K562 treated with DMSO at 1 percent for 12 hours (cell line): ENCODE data around the gene EIF4A2. TPM values are rescaled to one million over a fixed set of nuclear protein-coding genes. Genes with fewer than 3 reads are reported as not detected.

Experiments used
- total RNA-seq: library from RNA; unstranded; fragments of 300-600 nt; gene quantifications from 2 replicates; pipeline ENCODE4 v1.2.3, GENCODE V29; 2022; ENCODE audit not compliant: insufficient read depth

EIF4A2 gene
- total RNA-seq = 136 and 219 TPM in 2 replicates

DNA sequence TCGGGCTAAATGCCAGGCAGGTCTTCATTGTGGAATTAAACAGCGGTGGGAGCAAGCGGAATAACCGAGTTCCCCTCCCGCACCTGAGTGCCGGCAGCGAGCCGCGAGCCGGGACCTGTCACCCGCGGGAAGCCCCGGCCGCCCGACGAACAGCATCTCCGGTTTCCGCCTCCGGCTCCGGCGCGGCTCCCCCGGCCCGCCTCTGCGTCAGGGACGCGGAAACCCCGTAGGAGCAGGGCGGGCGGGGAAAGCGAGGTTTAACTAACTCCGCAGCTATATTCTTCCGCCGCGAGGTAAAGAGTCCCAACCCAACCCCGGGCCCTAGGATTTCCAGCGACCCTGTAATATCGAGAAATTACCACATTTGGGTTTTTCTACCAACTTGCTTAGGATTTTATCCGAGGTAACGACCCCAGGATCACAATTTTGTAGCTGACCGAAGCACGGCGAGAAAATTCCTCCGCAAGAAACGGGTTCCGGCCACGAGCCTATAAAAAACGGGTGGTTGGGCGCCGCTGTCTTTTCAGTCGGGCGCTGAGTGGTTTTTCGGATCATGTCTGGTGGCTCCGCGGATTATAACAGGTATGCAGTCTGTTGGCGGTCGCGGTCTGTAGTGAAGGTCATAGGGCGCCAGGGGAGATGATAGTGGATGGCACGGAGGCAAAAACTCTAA is at the start of gene EIF4A2:
Gene EIF4A2 (plus strand): TSS at position 520 of the 673 bp plus-strand sequence. CDS start 34 bp downstream, at position 554.

DNA sequence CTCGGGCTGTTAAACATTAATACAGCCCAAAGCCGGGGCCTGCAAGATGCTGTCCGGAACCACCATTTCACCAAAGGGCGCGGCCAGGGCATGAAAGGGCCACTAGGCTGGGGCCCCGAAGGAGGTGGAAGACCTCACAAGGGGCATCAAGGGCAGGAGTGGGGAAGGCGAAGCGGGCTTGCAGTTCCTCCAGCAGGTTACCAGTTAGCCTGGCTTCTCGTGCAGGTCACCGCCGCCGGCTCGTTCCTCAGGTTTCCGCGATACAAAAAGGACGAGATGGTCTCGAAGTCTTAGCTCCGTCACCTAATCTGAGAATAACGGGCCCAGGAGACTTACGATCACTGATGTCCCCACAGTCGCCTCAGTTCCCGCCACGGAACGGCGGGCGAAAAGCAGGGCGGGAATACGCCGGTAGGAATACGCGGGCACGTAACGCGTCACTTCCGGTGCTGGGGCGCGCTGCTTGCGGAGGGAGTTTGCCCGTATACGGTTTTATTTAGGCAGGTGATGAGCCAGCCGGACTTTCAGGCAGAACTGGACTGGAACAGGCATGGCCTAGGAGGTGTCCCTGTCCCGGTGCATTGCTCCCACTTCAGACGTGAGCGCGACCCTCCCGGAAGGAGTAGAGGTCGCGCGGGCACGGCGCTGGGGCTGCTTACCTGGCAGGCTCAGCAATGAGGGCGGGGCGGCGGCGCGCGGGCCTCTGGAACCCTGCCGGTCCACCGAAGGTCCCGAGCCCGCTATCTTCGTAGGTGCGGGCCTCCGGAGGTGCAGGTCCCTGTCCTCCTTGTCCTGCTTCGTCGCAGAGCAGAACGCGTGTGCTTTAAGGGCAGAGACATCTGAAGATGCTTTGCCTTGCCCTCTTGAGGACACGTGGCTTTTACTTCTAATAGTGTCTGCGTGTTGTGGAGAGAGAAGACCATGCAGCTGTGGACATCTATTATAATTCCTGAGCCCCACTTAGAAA is 23.0 kb downstream of the EIF4A2 start, which contains the start of gene RFC4:
Gene RFC4 (minus strand): TSS at position 394 of the 967 bp plus-strand sequence. CDS start 1,769 bp downstream, outside the sequence.

Other genes with a start within 250 kb of the EIF4A2 start
- 2.5 and 3.3 TPM in 2 replicates for gene CRYGS, start 239.2 kb upstream of the EIF4A2 start, total RNA-seq
- gene TBCCD1, start 216.2 kb upstream of the EIF4A2 start, total RNA-seq = 7.3 and 17.2 TPM in 2 replicates
- 49.8 and 104 TPM in 2 replicates for gene DNAJB11, start 212.9 kb upstream of the EIF4A2 start, total RNA-seq
- gene AHSG, start 170.5 kb upstream of the EIF4A2 start, total RNA-seq = not detected in 2 replicates
- gene FETUB, start 143.2 kb upstream of the EIF4A2 start, total RNA-seq = not detected in 2 replicates
- gene HRG, start 117.6 kb upstream of the EIF4A2 start, total RNA-seq = not detected in 2 replicates
- gene KNG1, start 66.2 kb upstream of the EIF4A2 start, total RNA-seq = not detected in 2 replicates
- gene RFC4, start 22.9 kb downstream of the EIF4A2 start, total RNA-seq = 111 and 193 TPM in 2 replicates
- not detected in 2 replicates for gene ADIPOQ, start 59.1 kb downstream of the EIF4A2 start, total RNA-seq
- 19.3 and 50.2 TPM in 2 replicates for gene ST6GAL1, start 146.9 kb downstream of the EIF4A2 start, total RNA-seq